ENCODE data around the gene ALX4.

Gene ALX4

GRCh38 chr11:44267006-44267749, 42.8 kb downstream of the ALX4 start:
- DNase-seq, result no peak

- no peak for DNase-seq
These were observed 43.7 kb downstream of the ALX4 start for GRCh38 chr11:44266056-44266780.

GRCh38 chr11:44264761-44265160, 45.2 kb downstream of the ALX4 start:
- DNase-seq, result no peak

GRCh38 chr11:44264438-44264749, 45.5 kb downstream of the ALX4 start:
- no peak for DNase-seq

GRCh38 chr11:44263738-44264437, 46.1 kb downstream of the ALX4 start:
- DNase-seq, result no peak

GRCh38 chr11:44261800-44262591, 47.9 kb downstream of the ALX4 start:
- peak; percentile 83 for DNase-seq

GRCh38 chr11:44260081-44260480, 49.9 kb downstream of the ALX4 start:
- DNase-seq, result no peak

- DNase-seq, result no peak
These were observed 51.0 kb downstream of the ALX4 start for GRCh38 chr11:44258839-44259420.

- no peak for DNase-seq
These were observed 51.8 kb downstream of the ALX4 start for GRCh38 chr11:44258190-44258489.

GRCh38 chr11:44257338-44258189, 52.4 kb downstream of the ALX4 start:
- DNase-seq, result no peak

- DNase-seq, result no peak
These were observed 53.2 kb downstream of the ALX4 start for GRCh38 chr11:44256673-44257291.

- DNase-seq, result no peak
These were observed 54.4 kb downstream of the ALX4 start for GRCh38 chr11:44255406-44256071.

- no peak for DNase-seq
These were observed 56.8 kb downstream of the ALX4 start for GRCh38 chr11:44252999-44253602.

- DNase-seq, result no peak
These were observed 59.5 kb downstream of the ALX4 start for GRCh38 chr11:44250421-44250820.

GRCh38 chr11:44248109-44248508, 61.8 kb downstream of the ALX4 start:
- no peak for DNase-seq

- DNase-seq, result no peak
These were observed 62.4 kb downstream of the ALX4 start for GRCh38 chr11:44247508-44247907.

GRCh38 chr11:44246726-44247125, 63.2 kb downstream of the ALX4 start:
- DNase-seq, result no peak

- no peak for DNase-seq
These were observed 65.2 kb downstream of the ALX4 start for GRCh38 chr11:44244639-44245310.

- DNase-seq, result no peak
These were observed 66.2 kb downstream of the ALX4 start for GRCh38 chr11:44243595-44244343.

All from NCI-H2171 (cell line).